ENCODE measurements around the gene BACE1.

DNA sequence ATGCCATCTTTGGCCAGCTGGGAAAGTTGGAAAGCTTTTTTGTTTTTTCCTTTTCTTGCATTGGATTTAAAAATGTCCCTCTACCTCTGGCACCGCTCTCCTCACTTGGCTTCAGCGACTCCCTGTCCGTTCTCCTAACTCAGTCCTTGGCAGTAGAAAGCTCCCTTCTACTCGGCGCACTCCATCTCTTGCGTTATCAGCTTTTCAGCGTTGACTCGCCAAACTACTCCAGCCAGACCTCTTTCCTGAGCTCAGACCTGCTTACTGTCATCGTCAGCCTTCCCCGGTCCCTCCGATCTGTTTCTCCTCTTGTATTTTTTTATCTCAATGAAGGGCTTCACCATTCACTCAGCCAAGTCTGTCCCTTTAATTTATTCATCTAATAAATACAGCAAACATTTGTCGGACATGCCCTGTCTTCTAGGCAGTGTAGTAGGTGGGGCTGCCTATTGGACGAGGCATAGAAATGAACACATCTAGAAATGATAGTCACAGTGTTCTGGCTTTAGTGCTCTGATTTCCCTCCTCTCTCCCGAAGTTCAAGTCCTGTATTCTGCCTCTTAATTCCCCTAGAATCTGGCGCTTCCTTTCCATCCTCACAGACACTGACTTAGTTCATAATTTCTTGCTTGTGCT lies 12.4 kb upstream of the BACE1 start:
- no peak for TF ChIP-seq EZH2 (IDR thresholded peaks at IDR 0.05; ENCODE audit: insufficient read depth, poor library complexity, severe bottlenecking)
- TF ChIP-seq EZH2phosphoT487 (IDR thresholded peaks at IDR 0.05; ENCODE audit: insufficient read depth, low read depth): no peak
